Measurements from ENCODE around the gene HOXC12. TPM values are rescaled to one million over a fixed set of nuclear protein-coding genes. Genes with fewer than 3 reads are reported as not detected.

The HOXC12 gene
- total RNA-seq, 1 donor from 2014 or later, result not detected

DNA sequence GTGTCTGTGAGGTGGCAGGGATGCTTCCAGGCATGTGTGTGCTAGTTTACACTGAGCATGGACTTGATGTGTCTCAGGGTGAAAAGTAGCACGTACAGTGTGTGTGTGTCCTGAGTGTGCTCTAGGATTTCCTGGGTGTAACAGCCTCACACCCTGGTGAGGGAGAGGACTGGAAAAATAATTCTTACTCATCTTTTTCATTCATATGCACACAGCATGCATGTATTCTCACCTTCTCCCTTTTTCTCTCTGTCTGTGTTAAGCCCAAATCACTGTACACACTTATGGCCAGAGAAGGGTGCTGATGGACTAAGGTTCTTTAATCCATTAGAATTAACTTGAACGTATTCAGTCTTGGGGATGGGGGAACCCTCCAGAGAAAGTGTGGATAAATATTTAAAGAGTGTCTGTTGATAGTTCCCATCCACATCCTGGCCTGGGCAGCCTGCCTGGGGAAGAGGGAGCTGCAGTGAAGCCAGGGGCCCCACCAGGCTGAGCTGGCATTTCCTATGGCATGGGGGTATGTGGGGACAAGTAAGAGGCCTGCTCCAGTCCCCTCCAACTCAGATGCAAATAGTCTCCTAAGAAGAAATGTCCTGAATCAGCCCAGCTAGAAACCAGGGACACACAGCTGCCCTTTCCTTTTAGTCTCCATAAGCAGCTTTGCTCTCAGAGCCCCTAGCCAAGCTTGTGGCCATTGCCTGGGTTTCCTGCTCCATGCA lies 53.0 kb downstream of the HOXC12 start:
- no peaks in the 10 kb centered on the region for H3K9me3 ChIP-seq (replicated peaks)
- H3K4me1 ChIP-seq, result peaks cover 15% of the 10 kb centered on the region
- H3K36me3 ChIP-seq, result no peaks in the 10 kb centered on the region
- H3K27ac ChIP-seq (replicated peaks), result no peak overlapping the region
- no peak overlapping the region for H3K4me3 ChIP-seq
- no peak for DNase-seq
- intact Hi-C loops (cut with micrococcal nuclease), result loop anchor here (5.0 kb wide), 1 partner anchor 185 kb away; no protein-coding TSS in a partner anchor
- TF ChIP-seq, protein P1, sequence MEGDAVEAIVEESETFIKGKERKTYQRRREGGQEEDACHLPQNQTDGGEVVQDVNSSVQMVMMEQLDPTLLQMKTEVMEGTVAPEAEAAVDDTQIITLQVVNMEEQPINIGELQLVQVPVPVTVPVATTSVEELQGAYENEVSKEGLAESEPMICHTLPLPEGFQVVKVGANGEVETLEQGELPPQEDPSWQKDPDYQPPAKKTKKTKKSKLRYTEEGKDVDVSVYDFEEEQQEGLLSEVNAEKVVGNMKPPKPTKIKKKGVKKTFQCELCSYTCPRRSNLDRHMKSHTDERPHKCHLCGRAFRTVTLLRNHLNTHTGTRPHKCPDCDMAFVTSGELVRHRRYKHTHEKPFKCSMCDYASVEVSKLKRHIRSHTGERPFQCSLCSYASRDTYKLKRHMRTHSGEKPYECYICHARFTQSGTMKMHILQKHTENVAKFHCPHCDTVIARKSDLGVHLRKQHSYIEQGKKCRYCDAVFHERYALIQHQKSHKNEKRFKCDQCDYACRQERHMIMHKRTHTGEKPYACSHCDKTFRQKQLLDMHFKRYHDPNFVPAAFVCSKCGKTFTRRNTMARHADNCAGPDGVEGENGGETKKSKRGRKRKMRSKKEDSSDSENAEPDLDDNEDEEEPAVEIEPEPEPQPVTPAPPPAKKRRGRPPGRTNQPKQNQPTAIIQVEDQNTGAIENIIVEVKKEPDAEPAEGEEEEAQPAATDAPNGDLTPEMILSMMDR (IDR thresholded peaks at IDR 0.05; ENCODE audit: borderline replicate concordance), result no peak
- peaks cover 98% of the 10 kb centered on the region for H3K27me3 ChIP-seq (ENCODE audit: low read depth)

DNA sequence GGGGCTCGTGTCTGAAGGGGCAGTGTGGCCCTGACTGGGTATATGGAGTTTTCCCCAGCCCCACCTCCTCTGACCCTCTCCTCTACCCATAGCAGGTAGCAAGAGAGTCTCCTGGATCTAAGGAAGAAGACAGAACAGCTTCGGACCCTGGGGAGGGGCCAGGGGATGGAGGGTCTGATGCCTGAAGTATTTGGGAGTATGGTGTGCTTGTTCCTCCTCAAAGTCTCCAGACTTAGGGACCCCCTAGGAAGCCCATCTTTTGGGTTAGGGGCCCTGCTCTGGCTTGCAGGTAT lies 53.5 kb downstream of the HOXC12 start:
- intact Hi-C loops (cut with micrococcal nuclease), result loop anchor here (5.0 kb wide), 1 partner anchor 184 kb away; no protein-coding TSS in a partner anchor
- Histone ChIP-seq H3K9me3 (replicated peaks) (no peaks in the 10 kb centered on the region), H3K27me3 (ENCODE audit: low read depth) (peaks cover 98% of the 10 kb centered on the region), H3K4me1 (peaks cover 15% of the 10 kb centered on the region), H3K36me3 (no peaks in the 10 kb centered on the region), H3K27ac (replicated peaks) (no peak overlapping the region), H3K4me3 (no peak overlapping the region)
- no peak for DNase-seq
- TF ChIP-seq, protein P1 (IDR thresholded peaks at IDR 0.05; ENCODE audit: borderline replicate concordance), result no peak

Small RNAs within 50 kb of the gene (microRNA-seq; reads per million reads assigned to microRNA genes)
- not detected for gene MIR196A2

Other genes starting within 250 kb of the HOXC12 start
- 201 TPM for gene CALCOCO1, start 227.5 kb upstream of the HOXC12 start, total RNA-seq
- 2.1 TPM for gene CISTR, start 202.9 kb upstream of the HOXC12 start, total RNA-seq
- not detected for gene HOXC13, start 16.1 kb upstream of the HOXC12 start, total RNA-seq
- not detected for gene HOXC11, start 18.2 kb downstream of the HOXC12 start, total RNA-seq
- not detected for gene HOTAIR, start 20.1 kb downstream of the HOXC12 start, total RNA-seq
- gene HOXC10, start 30.2 kb downstream of the HOXC12 start, total RNA-seq, result not detected
- gene HOXC9, start 45.3 kb downstream of the HOXC12 start, total RNA-seq, result not detected
- not detected for gene HOXC8, start 54.1 kb downstream of the HOXC12 start, total RNA-seq
- not detected for gene HOXC6, start 73.5 kb downstream of the HOXC12 start, total RNA-seq
- not detected for gene HOXC5, start 78.1 kb downstream of the HOXC12 start, total RNA-seq
- gene HOXC4, start 98.9 kb downstream of the HOXC12 start, total RNA-seq, result not detected
- gene SMUG1, start 234.1 kb downstream of the HOXC12 start, total RNA-seq, result 16.2 TPM

Data from left ventricle myocardium inferior (tissue), 1 donor.